Sigmoid colon (tissue), 7 donors: ENCODE data around the gene NTM. TPM values are rescaled to one million over a fixed set of nuclear protein-coding genes. Genes with fewer than 3 reads are reported as not detected.

Source experiments
- DNase-seq: peaks from one replicate; pipeline ENCODE4 v3.0.0-alpha.2; 2019
- H3K27ac ChIP-seq, 4 donors: fragments of 200-600 bp; sonication (generic); one replicate each; pipeline ENCODE4 v1.5.1; 2016 to 2019; ENCODE audit warnings: mild to moderate bottlenecking in 1 of 4
- H3K27me3 ChIP-seq, 3 donors: fragments of 200-600 bp; sonication (generic); one replicate each; pipeline ENCODE4 v1.5.1; 2019; ENCODE audit warnings: mild to moderate bottlenecking in 1 of 3
- H3K36me3 ChIP-seq, 4 donors: fragments of 200-600 bp; sonication (generic); one replicate each; pipeline ENCODE4 v1.5.1; 2016 to 2019
- H3K4me1 ChIP-seq, 4 donors: fragments of 200-600 bp; sonication (generic); one replicate each; pipeline ENCODE4 v1.5.1; 2017 to 2019
- H3K4me3 ChIP-seq, 4 donors: fragments of 200-600 bp; sonication (generic); one replicate each; pipeline ENCODE4 v1.5.1; 2017 to 2019; ENCODE audit warnings: mild to moderate bottlenecking in 2 of 4, moderate library complexity in 1 of 4
- H3K9me3 ChIP-seq, 4 donors: fragments of 200-600 bp in 3 of 4; sonication (generic) in 3 of 4; one replicate each; pipeline versions ENCODE4 v1.5.1 to v1.6.1; 2013 to 2019
- EP300 ChIP-seq, 4 donors: sonication (generic); formaldehyde crosslinking; IDR thresholded peaks; one replicate each; pipeline ENCODE4 v1.6.1; 2017; ENCODE audit warnings: antibody characterized with exemption in 4 of 4
- POLR2A ChIP-seq, 2 donors: fragments of 450-650 bp; IDR thresholded peaks; one replicate each; pipeline ENCODE4 v1.6.1; 2016; ENCODE audit warnings: antibody characterized with exemption in 2 of 2, mild to moderate bottlenecking in 2 of 2, moderate library complexity in 2 of 2
- POLR2AphosphoS5 ChIP-seq, 4 donors: sonication (generic); formaldehyde crosslinking; IDR thresholded peaks; one replicate each; pipeline ENCODE4 v1.6.1; 2017; ENCODE audit warnings: antibody characterized with exemption in 4 of 4
- WGBS, 2 donors: extraction: QIAGEN DNeasy Blood & Tissue Kit; methylation state at CpG; one replicate each; pipeline ENCODE4 v1.1.7; 2013; 5-methylcytosine and 5-hydroxymethylcytosine counted together
- intact Hi-C: fragments of 100-400 bp; cut with DNase I; formaldehyde crosslinking; loops from one replicate; pipeline ENCODE4 v1.15.1; 2023
- polyA plus RNA-seq, 3 donors: library from polyadenylated mRNA; stranded (reverse); fragments of 200-250 nt; gene quantifications; one replicate each; pipeline ENCODE4 v1.2.3, GENCODE V29; 2013
- total RNA-seq, 4 donors: library from RNA; depleted of rRNA; stranded (reverse); fragments of >200 nt; gene quantifications; one replicate each; pipeline ENCODE4 v1.1.0, GENCODE V29; 2016
- TF ChIP-seq, protein P1 (sequence below), 4 experiments: fragments of 450-650 bp in 3 of 4; fragments of 200-600 bp in 1 of 4; IDR thresholded peaks; one replicate each; pipeline ENCODE4 v1.5.1; 2016 to 2019; ENCODE audit warnings: antibody characterized with exemption in 4 of 4, mild to moderate bottlenecking in 3 of 4, moderate library complexity in 2 of 4
- donor health status: healthy with polysubstance abuse.
- donor health status: Bipolar disorder and iron deficiency.
- donor health status: healthy.

NTM gene
- total and polyA plus RNA-seq, 7 donors, result 0.96 to 18.3 (median 6.4) TPM; not detected in 1

DNA sequence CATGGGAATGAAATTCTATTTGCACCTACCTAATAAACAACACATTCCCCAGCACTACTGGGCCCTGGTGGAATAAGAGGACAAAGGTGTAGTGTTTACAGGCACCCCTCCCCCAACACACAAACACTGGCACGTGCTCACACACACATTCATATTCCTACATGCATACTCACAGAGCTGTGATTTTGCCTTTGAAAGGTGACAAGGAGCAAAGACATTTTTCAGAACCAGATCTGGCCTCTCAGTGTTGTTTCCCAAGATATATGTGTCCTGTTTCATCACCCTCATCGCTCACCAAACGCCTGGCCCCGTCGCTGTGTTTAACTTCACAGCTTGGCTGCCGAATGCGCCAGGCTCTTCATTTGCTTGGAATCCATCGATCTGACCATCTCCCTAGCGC lies 292.6 kb downstream of the NTM start:
- TF ChIP-seq POLR2A (IDR thresholded peaks at IDR 0.05), result no peak
- TF ChIP-seq, protein P1, sequence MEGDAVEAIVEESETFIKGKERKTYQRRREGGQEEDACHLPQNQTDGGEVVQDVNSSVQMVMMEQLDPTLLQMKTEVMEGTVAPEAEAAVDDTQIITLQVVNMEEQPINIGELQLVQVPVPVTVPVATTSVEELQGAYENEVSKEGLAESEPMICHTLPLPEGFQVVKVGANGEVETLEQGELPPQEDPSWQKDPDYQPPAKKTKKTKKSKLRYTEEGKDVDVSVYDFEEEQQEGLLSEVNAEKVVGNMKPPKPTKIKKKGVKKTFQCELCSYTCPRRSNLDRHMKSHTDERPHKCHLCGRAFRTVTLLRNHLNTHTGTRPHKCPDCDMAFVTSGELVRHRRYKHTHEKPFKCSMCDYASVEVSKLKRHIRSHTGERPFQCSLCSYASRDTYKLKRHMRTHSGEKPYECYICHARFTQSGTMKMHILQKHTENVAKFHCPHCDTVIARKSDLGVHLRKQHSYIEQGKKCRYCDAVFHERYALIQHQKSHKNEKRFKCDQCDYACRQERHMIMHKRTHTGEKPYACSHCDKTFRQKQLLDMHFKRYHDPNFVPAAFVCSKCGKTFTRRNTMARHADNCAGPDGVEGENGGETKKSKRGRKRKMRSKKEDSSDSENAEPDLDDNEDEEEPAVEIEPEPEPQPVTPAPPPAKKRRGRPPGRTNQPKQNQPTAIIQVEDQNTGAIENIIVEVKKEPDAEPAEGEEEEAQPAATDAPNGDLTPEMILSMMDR (IDR thresholded peaks at IDR 0.05), result no peak
- no peak for TF ChIP-seq EP300 (IDR thresholded peaks at IDR 0.05)
- TF ChIP-seq POLR2AphosphoS5 (IDR thresholded peaks at IDR 0.05), result no peak
- no peak overlapping the region for H3K4me3 ChIP-seq
- intact Hi-C loops, result no loop called here
- H3K9me3 ChIP-seq, result no peaks in the 10 kb centered on the region
- 86 to 90% methylated on average over 9 of the region's 9 CpGs for WGBS, 2 donors
- DNase-seq, result peak; percentile 48
- H3K27ac ChIP-seq, result no peak overlapping the region
- no peaks in the 10 kb centered on the region for H3K27me3 ChIP-seq
- no peaks in the 10 kb centered on the region for H3K36me3 ChIP-seq
- H3K4me1 ChIP-seq, result no peaks in the 10 kb centered on the region

DNA sequence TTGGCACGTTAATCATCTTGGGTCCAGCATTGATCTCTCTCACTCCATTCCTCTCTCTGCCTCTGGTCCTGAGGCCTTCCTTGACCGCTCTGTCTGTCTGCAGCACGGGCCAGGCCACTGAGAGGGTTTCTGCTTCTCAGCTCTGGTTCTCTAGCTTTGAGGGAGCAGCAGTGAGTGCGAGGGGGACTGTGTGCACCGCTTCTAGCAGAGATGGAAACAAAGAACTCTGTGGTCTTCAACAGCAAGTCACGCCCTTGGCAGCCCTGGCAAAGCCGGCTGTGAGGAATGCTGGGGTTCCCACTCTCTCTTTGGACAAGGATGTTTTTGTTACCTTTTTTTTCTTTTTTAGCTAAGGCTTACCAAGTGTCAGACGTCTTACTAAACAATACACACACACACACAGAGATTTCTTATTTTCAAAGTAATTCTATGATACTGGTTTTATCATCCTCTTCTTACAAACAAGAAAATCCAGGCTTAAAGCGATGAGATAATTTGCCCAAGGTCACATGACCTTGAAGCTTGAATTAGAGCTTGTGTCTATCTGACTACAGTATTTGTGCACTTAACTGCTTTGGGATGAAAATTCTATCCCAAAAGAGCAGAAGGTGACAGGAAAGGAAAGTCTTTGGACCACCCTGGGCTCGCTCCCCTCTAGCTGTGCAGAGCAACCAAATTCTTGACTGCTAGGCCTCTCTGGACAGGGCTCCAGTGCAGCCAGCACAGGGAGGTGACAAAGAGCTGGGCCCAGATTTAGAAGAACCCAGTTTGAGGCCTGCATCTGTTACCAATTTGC lies 293.2 kb downstream of the NTM start:
- Histone ChIP-seq H3K27ac (no peak overlapping the region), H3K4me1 (no peaks in the 10 kb centered on the region), H3K36me3 (no peaks in the 10 kb centered on the region), H3K4me3 (no peak overlapping the region), H3K27me3 (no peaks in the 10 kb centered on the region), H3K9me3 (no peaks in the 10 kb centered on the region)
- WGBS, 2 donors, result 77 to 85% methylated on average over 10 of the region's 10 CpGs
- TF ChIP-seq POLR2A (IDR thresholded peaks at IDR 0.05) (no peak), POLR2AphosphoS5 (IDR thresholded peaks at IDR 0.05) (no peak), EP300 (IDR thresholded peaks at IDR 0.05) (no peak)
- TF ChIP-seq, protein P1 (IDR thresholded peaks at IDR 0.05), result no peak
- peak; percentile 54 for DNase-seq
- intact Hi-C loops, result no loop called here

DNA sequence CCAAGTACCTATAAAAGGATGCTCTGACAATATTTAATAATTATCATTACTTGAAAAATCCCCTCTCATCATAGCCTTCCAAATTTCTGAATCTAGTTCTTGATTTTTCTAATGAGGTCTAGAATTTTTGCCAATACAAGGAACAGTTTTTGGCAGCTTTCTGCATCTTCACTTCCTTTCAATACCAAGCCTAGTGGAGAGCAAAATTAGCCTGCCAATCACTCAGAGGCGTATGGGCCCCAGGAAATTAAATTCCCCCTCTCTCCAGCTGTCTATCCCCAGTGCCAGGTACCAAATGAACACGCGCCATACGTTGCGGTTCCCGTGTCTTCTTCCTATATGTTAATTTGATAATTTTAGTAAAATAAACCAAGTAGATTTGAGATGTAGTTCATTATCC lies 293.9 kb downstream of the NTM start:
- Histone ChIP-seq H3K9me3 (no peaks in the 10 kb centered on the region), H3K36me3 (no peaks in the 10 kb centered on the region), H3K27ac (no peak overlapping the region), H3K4me1 (no peaks in the 10 kb centered on the region), H3K4me3 (no peak overlapping the region), H3K27me3 (no peaks in the 10 kb centered on the region)
- TF ChIP-seq, protein P1 (IDR thresholded peaks at IDR 0.05), result no peak
- no peak for TF ChIP-seq POLR2A (IDR thresholded peaks at IDR 0.05)
- WGBS, 2 donors, result 85 to 88% methylated on average over 6 of the region's 6 CpGs
- intact Hi-C loops, result no loop called here
- DNase-seq, result no peak

DNA sequence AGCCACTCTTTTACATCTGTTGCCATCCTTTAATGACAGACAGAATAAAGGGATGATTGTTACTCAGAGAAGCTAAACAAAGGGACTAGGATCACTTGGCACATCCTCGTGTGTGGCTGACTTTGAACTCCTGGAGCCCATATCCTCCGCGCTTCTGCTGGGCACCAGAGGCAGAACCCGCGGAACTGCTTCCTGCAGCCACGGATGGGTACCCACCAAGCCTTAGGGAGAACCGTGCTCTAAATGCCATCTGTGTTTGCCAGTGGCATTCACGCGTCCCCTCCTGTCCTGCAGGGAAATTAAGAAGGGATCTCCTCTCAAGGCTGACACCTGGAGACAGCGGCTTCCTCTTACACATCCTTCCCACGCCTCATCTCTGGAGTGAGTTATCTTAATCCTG lies 294.4 kb downstream of the NTM start:
- Histone ChIP-seq H3K9me3 (no peaks in the 10 kb centered on the region), H3K4me3 (no peak overlapping the region), H3K4me1 (no peaks in the 10 kb centered on the region), H3K27ac (no peak overlapping the region), H3K27me3 (no peaks in the 10 kb centered on the region), H3K36me3 (no peaks in the 10 kb centered on the region)
- 79 to 84% methylated on average over 11 of the region's 11 CpGs for WGBS, 2 donors
- TF ChIP-seq POLR2A (IDR thresholded peaks at IDR 0.05), result no peak
- no peak for TF ChIP-seq POLR2AphosphoS5 (IDR thresholded peaks at IDR 0.05)
- no peak for TF ChIP-seq EP300 (IDR thresholded peaks at IDR 0.05)
- intact Hi-C loops, result no loop called here
- DNase-seq, result peak; percentile 17

DNA sequence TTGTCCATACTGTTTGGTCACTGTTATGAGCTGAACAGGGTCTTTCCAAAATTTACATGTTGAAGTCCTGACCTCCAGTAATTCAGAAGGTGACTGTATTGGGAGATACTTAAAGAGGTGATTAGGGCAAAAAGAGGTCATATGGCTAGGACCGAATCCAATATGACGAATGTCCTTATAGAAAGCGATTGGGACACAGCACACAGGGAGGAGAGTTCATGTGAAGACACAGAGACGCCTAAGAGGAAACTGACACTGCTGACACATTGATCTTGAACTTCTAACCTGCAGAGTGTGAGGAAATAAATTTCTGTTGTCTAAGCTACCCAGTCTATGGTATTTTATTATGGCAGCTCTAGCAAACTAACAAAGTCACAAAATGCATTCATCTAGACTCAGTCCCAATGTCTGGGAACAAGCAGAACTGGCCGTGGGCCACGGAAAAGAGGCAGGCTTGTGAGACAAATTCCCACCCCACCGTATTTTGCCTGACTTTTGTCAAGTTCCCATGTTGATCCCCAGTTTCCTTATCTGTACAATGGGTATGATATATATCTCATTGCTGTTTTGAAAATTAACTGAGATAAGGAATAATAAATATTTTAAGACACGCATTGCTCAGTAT lies 295.0 kb downstream of the NTM start:
- no peak overlapping the region for H3K4me3 ChIP-seq
- no peak for TF ChIP-seq POLR2AphosphoS5 (IDR thresholded peaks at IDR 0.05)
- TF ChIP-seq POLR2A (IDR thresholded peaks at IDR 0.05), result no peak
- TF ChIP-seq, protein P1 (IDR thresholded peaks at IDR 0.05), result no peak
- TF ChIP-seq EP300 (IDR thresholded peaks at IDR 0.05), result no peak
- no peaks in the 10 kb centered on the region for H3K27me3 ChIP-seq
- no peak for DNase-seq
- H3K9me3 ChIP-seq, result no peaks in the 10 kb centered on the region
- 72 to 76% methylated on average over 8 of the region's 8 CpGs for WGBS, 2 donors
- intact Hi-C loops, result no loop called here
- no peaks in the 10 kb centered on the region for H3K4me1 ChIP-seq
- H3K36me3 ChIP-seq, result no peaks in the 10 kb centered on the region
- H3K27ac ChIP-seq, result no peak overlapping the region
